Measurements from ENCODE around the gene LYRM2. TPM values are rescaled to one million over a fixed set of nuclear protein-coding genes. Genes with fewer than 3 reads are reported as not detected.

Gene LYRM2
- total RNA-seq, 1 donor from 2014 or later, result 29.8 TPM

DNA sequence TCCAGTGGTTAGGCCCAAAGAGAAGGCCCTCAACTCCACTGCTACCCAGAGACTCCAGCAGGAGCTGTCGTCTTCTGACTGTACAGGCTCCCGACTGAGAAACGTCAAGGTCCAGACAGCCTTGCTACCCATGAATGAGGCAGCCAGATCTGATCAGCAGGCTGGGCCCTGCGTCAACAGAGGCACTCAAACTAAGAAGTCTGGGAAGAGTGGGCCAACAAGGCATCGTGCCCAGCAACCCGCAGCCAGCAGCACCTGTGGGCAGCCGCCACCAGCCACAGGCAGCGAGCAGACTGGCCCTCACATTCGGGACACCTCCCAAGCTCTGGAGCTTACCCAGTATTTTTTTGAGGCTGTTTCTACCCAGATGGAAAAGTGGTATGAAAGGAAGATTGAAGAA, 8.1 kb downstream of the LYRM2 start:
- Mint-ChIP-seq H3K36me3 (peaks cover 26% of the 10 kb centered on the region), H3K27ac (no peak overlapping the region)

DNA sequence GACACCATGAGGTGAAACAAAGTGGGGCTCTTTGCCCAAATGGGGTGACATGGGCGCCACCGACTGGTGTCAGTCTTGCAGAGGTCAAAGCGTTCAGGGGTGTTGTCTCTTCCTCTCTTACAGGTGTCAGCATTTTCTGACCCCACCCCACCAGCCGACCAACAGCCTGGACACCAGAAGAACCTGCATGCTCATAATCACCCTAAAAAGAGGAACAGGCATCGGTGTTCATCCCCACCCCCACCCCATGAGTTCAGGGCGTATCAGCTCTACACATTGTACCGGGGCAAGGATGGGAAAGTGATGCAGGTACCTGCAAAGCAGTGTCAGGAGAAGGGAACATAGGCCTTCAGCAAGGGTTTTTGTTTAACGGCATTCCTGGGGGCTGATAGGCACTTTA, 14.8 kb downstream of the LYRM2 start:
- Mint-ChIP-seq H3K36me3 (peaks cover 28% of the 10 kb centered on the region), H3K4me1 (no peaks in the 10 kb centered on the region), H3K4me3 (no peak overlapping the region), H3K9me3 (no peaks in the 10 kb centered on the region), H3K27ac (no peak overlapping the region), H3K27me3 (ENCODE audit: low read depth) (no peaks in the 10 kb centered on the region)
- DNase-seq (ENCODE audit: low spot score in 2 of 2, unreplicated experiment in 2 of 2), result no peak
- TF ChIP-seq, protein P1, sequence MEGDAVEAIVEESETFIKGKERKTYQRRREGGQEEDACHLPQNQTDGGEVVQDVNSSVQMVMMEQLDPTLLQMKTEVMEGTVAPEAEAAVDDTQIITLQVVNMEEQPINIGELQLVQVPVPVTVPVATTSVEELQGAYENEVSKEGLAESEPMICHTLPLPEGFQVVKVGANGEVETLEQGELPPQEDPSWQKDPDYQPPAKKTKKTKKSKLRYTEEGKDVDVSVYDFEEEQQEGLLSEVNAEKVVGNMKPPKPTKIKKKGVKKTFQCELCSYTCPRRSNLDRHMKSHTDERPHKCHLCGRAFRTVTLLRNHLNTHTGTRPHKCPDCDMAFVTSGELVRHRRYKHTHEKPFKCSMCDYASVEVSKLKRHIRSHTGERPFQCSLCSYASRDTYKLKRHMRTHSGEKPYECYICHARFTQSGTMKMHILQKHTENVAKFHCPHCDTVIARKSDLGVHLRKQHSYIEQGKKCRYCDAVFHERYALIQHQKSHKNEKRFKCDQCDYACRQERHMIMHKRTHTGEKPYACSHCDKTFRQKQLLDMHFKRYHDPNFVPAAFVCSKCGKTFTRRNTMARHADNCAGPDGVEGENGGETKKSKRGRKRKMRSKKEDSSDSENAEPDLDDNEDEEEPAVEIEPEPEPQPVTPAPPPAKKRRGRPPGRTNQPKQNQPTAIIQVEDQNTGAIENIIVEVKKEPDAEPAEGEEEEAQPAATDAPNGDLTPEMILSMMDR (IDR thresholded peaks at IDR 0.05; ENCODE audit: unreplicated experiment), result no peak

More for the DNA sequence above, 8.1 kb downstream of the LYRM2 start:
- TF ChIP-seq, protein P1 (IDR thresholded peaks at IDR 0.05; ENCODE audit: unreplicated experiment), result no peak
- no peaks in the 10 kb centered on the region for H3K27me3 Mint-ChIP-seq (ENCODE audit: low read depth)
- no peak for DNase-seq (ENCODE audit: low spot score in 2 of 2, unreplicated experiment in 2 of 2)
- H3K9me3 Mint-ChIP-seq, result no peaks in the 10 kb centered on the region
- no peak overlapping the region for H3K4me3 Mint-ChIP-seq
- no peaks in the 10 kb centered on the region for H3K4me1 Mint-ChIP-seq

DNA sequence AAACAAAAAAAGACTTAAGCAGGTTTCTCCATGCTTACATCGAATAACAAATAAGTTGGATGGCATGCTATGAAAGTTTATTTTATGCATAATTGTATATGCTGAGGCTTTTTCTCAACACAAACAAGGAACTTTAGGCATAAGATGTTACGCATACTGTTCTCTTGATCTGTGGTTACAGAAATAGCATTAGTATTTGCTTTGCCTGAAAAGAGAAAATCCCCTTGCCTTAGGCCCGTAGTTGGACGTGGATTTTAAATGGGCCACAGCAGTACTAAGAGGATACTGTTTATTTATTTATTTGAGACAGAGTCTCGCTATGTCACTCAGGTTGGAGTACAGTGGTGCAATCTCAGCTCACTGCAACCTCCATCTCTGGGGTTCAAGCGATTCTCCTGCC, 19.0 kb downstream of the LYRM2 start:
- no peak overlapping the region for H3K27ac Mint-ChIP-seq
- no peak for DNase-seq (ENCODE audit: low spot score in 2 of 2, unreplicated experiment in 2 of 2)
- TF ChIP-seq, protein P1 (IDR thresholded peaks at IDR 0.05; ENCODE audit: unreplicated experiment), result no peak
- no peaks in the 10 kb centered on the region for H3K27me3 Mint-ChIP-seq (ENCODE audit: low read depth)
- no peaks in the 10 kb centered on the region for H3K4me1 Mint-ChIP-seq
- no peak overlapping the region for H3K4me3 Mint-ChIP-seq
- no peaks in the 10 kb centered on the region for H3K9me3 Mint-ChIP-seq
- peaks cover 13% of the 10 kb centered on the region for H3K36me3 Mint-ChIP-seq

DNA sequence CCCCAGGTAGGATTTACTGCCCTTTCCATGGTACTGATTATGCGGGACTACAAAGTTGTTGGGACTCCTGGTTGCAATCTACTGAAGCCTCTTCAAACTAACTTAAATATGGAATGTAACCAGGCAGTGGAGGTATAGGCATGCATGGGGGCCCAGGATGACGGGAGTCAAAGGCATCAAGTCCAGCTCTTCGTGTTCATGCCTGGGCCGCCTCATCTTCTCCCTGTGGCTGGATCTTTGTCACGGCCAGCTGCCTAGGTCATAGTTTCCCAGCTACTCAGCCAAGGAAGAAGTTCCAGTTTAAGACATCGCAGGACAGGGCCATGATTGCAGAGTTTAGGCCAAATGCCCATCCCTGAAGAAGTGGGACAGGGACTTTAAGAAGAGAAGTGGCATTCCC, 20.5 kb downstream of the LYRM2 start:
- H3K9me3 Mint-ChIP-seq, result no peaks in the 10 kb centered on the region
- DNase-seq (ENCODE audit: low spot score in 2 of 2, unreplicated experiment in 2 of 2), result no peak
- no peaks in the 10 kb centered on the region for H3K4me1 Mint-ChIP-seq
- peaks cover 6% of the 10 kb centered on the region for H3K36me3 Mint-ChIP-seq
- H3K4me3 Mint-ChIP-seq, result no peak overlapping the region
- H3K27ac Mint-ChIP-seq, result no peak overlapping the region
- TF ChIP-seq, protein P1 (IDR thresholded peaks at IDR 0.05; ENCODE audit: unreplicated experiment), result no peak
- H3K27me3 Mint-ChIP-seq (ENCODE audit: low read depth), result no peaks in the 10 kb centered on the region

DNA sequence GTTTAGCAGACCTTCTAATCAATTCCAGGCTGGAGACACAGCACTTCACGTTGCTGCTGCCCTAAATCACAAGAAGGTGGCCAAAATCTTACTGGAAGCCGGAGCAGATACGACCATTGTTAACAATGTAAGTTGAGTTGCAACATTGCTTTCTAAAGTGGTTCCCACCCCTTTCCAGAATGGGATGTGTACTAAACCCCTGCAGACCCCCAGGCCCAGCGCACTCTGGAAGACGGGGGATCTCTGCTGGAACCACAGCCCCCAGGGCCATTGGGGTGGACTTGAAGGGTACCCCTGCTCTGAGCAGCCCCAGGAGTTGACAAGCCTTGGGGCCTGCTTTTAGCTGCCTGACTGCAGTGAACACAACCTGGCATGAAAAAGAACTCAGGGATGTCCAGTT, 22.0 kb downstream of the LYRM2 start:
- peaks cover 5% of the 10 kb centered on the region for H3K36me3 Mint-ChIP-seq
- H3K4me1 Mint-ChIP-seq, result no peaks in the 10 kb centered on the region
- H3K9me3 Mint-ChIP-seq, result no peaks in the 10 kb centered on the region
- no peaks in the 10 kb centered on the region for H3K27me3 Mint-ChIP-seq (ENCODE audit: low read depth)
- TF ChIP-seq, protein P1 (IDR thresholded peaks at IDR 0.05; ENCODE audit: unreplicated experiment), result no peak
- DNase-seq (ENCODE audit: low spot score in 2 of 2, unreplicated experiment in 2 of 2), result peak in 1 of 2 experiments; percentile 13
- H3K4me3 Mint-ChIP-seq, result no peak overlapping the region
- H3K27ac Mint-ChIP-seq, result no peak overlapping the region

DNA sequence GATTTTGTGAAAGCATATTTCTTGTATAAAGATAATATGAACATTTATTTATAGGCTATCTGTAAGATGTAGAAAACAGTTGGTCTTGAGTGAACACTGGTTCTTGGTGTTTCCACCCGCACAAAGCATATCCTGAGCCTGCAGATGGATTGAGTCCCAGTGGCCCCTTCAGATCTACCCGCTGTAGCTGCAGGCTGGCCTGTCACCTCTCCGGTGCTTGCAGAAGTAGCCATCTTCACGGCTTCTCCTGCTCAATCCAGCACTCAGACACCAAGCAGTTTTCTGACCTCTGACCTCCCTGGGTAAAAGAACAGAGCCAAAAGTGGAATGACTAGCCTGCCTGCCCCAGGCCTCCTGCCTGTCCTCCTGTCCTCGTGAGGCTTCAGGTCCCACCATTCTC, 22.7 kb downstream of the LYRM2 start:
- Mint-ChIP-seq H3K27me3 (ENCODE audit: low read depth) (no peaks in the 10 kb centered on the region), H3K9me3 (no peaks in the 10 kb centered on the region), H3K27ac (no peak overlapping the region), H3K4me1 (no peaks in the 10 kb centered on the region), H3K4me3 (no peak overlapping the region), H3K36me3 (peaks cover 2% of the 10 kb centered on the region)
- TF ChIP-seq, protein P1 (IDR thresholded peaks at IDR 0.05; ENCODE audit: unreplicated experiment), result no peak
- DNase-seq (ENCODE audit: low spot score in 2 of 2, unreplicated experiment in 2 of 2), result no peak

Data from mesothelial cell of epicardium (in vitro differentiated cells).